HUES64 (cell line): ENCODE measurements around the gene PLA2G7.
"Not testable (repeated sequence)": the region's sequence is repeated elsewhere in the genome, so short reads cannot be mapped to it uniquely, and the experiment has no call there.

Experiments used
- H3K27ac ChIP-seq: 2 replicates; pipeline ENCODE4 v1.7.0; 2013; ENCODE audit warnings: low read depth, low read length, inconsistent platforms
- H3K27me3 ChIP-seq: 2 replicates; pipeline ENCODE4 v1.6.1; 2013; ENCODE audit warnings: mild to moderate bottlenecking, low read length; ENCODE audit not compliant: insufficient read depth
- H3K36me3 ChIP-seq: 2 replicates; pipeline ENCODE4 v1.6.1; 2013; ENCODE audit warnings: mild to moderate bottlenecking, low read length; ENCODE audit not compliant: insufficient read depth
- H3K4me1 ChIP-seq: 2 replicates; pipeline ENCODE4 v1.6.1; 2013; ENCODE audit warnings: mild to moderate bottlenecking, low read length, moderate library complexity; ENCODE audit not compliant: insufficient read depth
- H3K4me3 ChIP-seq: 2 replicates; pipeline ENCODE4 v1.5.1; 2013; ENCODE audit warnings: mild to moderate bottlenecking, low read length, moderate library complexity
- H3K9ac ChIP-seq: 2 replicates; pipeline ENCODE4 v1.6.1; 2013; ENCODE audit warnings: mild to moderate bottlenecking, low read depth, low read length
- H3K9me3 ChIP-seq: 2 replicates; pipeline ENCODE4 v1.6.1; 2013; ENCODE audit warnings: low read depth, low read length; ENCODE audit not compliant: insufficient read depth
- WGBS: fragments of 150-250, 120-280 bp; methylation state at CpG from one replicate; pipeline ENCODE4 v1.1.7; 2013; ENCODE audit warnings: missing lambda C conversion rate; 5-methylcytosine and 5-hydroxymethylcytosine counted together

The PLA2G7 gene

DNA sequence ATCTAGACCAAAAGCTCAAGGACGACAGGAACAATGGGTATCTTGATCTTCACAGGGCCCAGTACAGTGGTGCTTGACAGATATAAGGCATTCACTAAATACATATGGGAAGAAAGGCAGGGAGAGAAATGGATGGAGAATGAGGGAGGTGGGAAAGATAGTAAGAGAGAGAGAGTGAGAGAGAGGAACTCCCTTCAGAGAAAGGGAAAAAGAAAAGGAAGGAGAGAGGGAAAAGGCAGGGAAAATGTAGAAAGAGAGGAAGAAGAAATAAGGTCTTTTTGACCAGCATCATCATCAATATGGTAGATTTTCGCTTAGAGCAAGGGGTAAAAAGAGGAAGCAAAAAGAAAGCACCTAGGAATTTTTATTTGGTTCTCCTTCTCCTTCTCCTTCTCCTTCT, 10.8 kb upstream of the PLA2G7 start:
- Histone ChIP-seq H3K9me3 (no peaks in the 10 kb centered on the region), H3K4me3 (no peak overlapping the region), H3K36me3 (no peaks in the 10 kb centered on the region), H3K27me3 (no peaks in the 10 kb centered on the region), H3K9ac (no peak overlapping the region), H3K27ac (no peak overlapping the region), H3K4me1 (peaks cover 13% of the 10 kb centered on the region)
- 91% methylated on average over 2 of the region's 2 CpGs for WGBS

DNA sequence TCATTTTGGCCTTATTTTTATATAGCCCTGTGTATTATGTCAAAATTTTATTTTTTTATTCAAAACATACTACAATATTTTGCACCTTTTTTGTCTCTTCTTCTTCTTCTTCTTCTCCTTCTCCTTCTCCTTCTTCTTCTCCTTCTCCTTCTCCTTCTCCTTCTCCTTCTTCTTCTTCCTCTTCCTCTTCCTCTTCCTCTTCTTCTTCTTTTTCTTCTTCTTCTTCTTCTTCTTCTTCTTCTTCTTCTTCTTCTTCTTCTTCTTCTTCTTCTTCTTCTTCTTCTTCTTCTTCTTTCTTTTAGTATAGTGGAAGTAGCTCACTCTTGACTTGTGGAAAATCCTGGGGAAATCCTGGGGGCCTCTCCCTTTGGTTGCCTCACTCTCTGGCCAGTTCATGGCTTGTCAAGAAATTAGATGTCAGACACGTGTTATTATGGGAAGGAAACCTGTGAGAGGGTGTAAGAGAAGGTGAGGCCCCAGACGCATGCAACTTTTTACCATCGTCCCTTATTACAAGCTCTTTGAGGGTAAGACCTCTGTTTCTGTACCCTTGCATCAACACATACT, 9.1 kb upstream of the PLA2G7 start:
- peaks cover 16% of the 10 kb centered on the region for H3K4me1 ChIP-seq
- not testable (repeated sequence) for H3K9me3 ChIP-seq, H3K27me3 ChIP-seq, H3K4me3 ChIP-seq, H3K9ac ChIP-seq, H3K36me3 ChIP-seq, H3K27ac ChIP-seq
- WGBS = 93% methylated on average over 3 of the region's 3 CpGs

DNA sequence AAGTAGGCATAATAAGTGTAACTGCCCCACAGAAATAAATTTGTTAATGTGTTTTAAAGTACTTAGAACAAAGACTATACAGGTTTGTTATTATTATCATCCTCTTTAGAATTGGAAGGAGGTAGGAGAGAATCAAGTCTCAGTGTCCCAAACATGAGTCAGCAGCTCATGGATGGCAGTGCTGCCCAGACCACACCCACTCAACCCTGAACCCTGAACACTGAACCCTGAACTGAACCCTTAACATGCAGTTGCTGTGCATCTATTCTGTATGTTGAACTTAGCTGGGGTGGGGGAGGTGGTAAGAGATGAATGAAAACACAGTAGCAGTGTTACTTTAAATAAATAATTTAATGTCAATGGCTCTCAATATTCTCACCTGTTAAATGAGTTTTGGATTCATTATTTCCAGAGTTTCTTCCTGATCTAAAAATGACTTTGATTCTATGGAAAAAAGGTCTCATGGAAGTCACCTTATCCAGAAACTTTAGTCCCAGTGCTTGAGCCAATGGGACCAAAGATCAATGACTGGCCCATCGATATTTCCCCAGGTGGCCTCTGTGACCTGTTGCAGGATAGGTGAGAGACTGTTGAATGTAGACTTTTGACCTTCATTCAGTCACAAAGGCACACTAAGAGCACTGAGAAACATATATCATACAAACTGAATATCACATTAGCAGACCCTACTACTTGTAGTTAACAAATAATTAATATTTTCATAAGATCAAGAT, 8.4 kb upstream of the PLA2G7 start:
- Histone ChIP-seq H3K4me1 (peaks cover 12% of the 10 kb centered on the region), H3K27me3 (0 out of 2 replicates have a peak, but pooled peaks cover under 1% of the 10 kb centered on the region), H3K27ac (no peak overlapping the region), H3K9me3 (no peaks in the 10 kb centered on the region), H3K4me3 (no peak overlapping the region), H3K9ac (no peak overlapping the region), H3K36me3 (no peaks in the 10 kb centered on the region)
- WGBS = 88% methylated on average over 1 of the region's 1 CpG

DNA sequence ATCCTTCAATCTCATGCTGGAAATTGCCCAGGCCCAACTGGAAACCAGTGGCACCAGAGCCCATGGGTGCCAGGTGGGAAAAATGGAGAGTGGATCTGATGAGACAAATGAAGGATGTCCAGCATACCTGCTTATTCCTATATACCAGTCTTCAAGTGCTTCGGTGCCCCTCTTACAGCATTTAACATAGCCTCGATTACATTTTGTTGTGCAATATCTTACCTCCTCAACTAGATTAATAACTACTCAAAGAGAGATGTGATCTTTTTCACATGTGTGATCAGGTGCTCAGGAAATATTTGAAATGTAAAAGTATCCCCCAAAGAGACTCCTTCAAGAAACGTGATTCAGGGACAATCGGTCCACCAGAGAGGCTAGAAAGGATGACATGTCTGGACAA, 6.7 kb upstream of the PLA2G7 start:
- peaks cover 11% of the 10 kb centered on the region for H3K27me3 ChIP-seq
- H3K4me3 ChIP-seq = no peak overlapping the region
- 96% methylated on average over 4 of the region's 4 CpGs for WGBS
- H3K9me3 ChIP-seq = no peaks in the 10 kb centered on the region
- H3K27ac ChIP-seq = no peak overlapping the region
- no peak overlapping the region for H3K9ac ChIP-seq
- H3K36me3 ChIP-seq = no peaks in the 10 kb centered on the region
- H3K4me1 ChIP-seq = peaks cover 12% of the 10 kb centered on the region

DNA sequence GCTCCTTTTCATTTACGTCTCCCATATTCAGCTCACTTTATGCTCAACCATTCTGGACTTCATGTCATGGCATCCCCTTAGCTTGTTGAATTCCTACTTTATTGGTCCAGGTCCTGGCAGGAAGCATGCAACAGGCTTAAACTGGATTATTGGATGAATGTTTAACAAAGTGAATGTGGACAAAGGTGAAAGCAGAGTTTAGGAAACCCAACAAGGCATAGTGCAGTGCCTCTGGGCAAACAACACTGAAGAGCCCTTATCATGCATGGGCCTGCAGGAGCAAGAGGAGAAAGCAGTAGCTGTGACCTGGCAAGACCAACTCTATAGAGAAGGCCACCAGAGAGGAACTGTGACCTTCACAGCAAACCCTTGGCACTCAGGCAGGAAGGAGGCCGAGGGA, 6.3 kb upstream of the PLA2G7 start:
- Histone ChIP-seq H3K9ac (no peak overlapping the region), H3K36me3 (no peaks in the 10 kb centered on the region), H3K27ac (no peak overlapping the region), H3K4me3 (no peak overlapping the region), H3K4me1 (peaks cover 12% of the 10 kb centered on the region), H3K9me3 (no peaks in the 10 kb centered on the region), H3K27me3 (peaks cover 16% of the 10 kb centered on the region)
- WGBS = 97% methylated on average over 2 of the region's 2 CpGs

DNA sequence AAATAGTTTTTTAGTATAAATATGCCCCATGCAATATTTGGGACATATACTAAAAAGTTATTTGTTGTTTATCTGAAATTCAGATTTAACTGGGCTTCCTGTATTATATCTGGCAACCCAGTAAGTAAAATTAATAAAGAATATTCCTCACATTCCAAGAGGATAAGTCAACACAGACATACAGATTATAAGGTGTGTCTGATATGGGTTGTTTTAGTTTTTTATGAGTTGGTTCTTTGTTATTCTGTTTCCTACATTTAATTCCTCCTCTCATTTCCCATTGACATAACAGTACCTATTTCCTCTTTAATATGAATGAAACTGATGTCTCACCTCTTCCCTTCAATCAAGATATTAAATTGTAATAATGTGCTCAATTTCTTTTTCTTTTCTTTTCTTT, 1.7 kb upstream of the PLA2G7 start:
- Histone ChIP-seq H3K9ac (no peak overlapping the region), H3K27me3 (peaks cover 49% of the 10 kb centered on the region)

DNA sequence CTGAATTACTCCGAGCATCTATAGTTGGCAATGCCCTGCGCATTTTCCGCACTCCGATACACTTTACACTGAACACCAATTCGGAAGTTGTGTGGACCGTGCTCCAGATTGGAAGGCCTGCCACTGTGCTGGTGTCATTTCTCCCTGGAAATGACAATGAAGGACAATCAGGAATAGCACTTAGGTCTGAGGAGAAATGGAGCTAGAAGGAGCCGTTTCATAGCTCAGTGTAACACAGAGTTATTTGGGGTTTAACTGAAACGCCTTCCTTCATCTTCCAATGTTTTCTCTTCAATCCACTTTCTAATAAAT, 501 bp upstream of the PLA2G7 start:
- no peak overlapping the region for H3K27ac ChIP-seq
- no peaks in the 10 kb centered on the region for H3K9me3 ChIP-seq
- H3K4me1 ChIP-seq = peaks cover 21% of the 10 kb centered on the region
- 0 out of 2 replicates have a peak overlapping the region, but pooled peaks have one; percentile 54 for H3K9ac ChIP-seq
- peak overlapping the region; percentile 71 for H3K4me3 ChIP-seq
- 29% methylated on average over 8 of the region's 8 CpGs for WGBS
- peaks cover 49% of the 10 kb centered on the region for H3K27me3 ChIP-seq
- no peaks in the 10 kb centered on the region for H3K36me3 ChIP-seq

More for the DNA sequence above, 1.7 kb upstream of the PLA2G7 start:
- Histone ChIP-seq H3K9me3 (no peaks in the 10 kb centered on the region), H3K27ac (no peak overlapping the region), H3K4me3 (no peak overlapping the region), H3K4me1 (peaks cover 23% of the 10 kb centered on the region), H3K36me3 (no peaks in the 10 kb centered on the region)

DNA sequence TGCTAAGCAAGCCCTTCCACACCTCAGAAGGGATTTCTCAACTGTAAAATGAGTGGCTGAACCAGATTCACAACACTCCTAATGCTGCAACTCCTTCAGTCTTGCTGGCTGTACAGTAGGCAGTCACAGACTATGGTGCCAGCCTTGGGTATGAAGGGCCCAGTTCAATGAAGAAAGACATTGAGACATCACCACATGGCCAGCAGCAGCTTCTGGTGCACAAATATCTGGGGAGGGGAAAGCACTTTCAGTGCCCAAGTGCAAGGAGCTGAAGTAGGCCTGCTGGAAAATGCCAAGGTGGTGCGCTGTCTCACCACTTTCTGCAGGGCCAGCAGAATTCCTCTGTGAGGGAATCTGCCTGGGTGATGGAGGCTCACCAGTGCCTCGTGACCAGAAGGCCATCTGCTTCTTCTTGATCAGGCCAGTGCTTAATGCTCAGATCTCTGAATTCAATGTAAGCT, 1.8 kb downstream of the PLA2G7 start:
- peaks cover 46% of the 10 kb centered on the region for H3K27me3 ChIP-seq
- no peaks in the 10 kb centered on the region for H3K36me3 ChIP-seq
- WGBS = 86% methylated on average over 2 of the region's 2 CpGs
- peaks cover 11% of the 10 kb centered on the region for H3K4me1 ChIP-seq
- H3K4me3 ChIP-seq = no peak overlapping the region
- H3K27ac ChIP-seq = no peak overlapping the region
- no peak overlapping the region for H3K9ac ChIP-seq
- H3K9me3 ChIP-seq = no peaks in the 10 kb centered on the region

DNA sequence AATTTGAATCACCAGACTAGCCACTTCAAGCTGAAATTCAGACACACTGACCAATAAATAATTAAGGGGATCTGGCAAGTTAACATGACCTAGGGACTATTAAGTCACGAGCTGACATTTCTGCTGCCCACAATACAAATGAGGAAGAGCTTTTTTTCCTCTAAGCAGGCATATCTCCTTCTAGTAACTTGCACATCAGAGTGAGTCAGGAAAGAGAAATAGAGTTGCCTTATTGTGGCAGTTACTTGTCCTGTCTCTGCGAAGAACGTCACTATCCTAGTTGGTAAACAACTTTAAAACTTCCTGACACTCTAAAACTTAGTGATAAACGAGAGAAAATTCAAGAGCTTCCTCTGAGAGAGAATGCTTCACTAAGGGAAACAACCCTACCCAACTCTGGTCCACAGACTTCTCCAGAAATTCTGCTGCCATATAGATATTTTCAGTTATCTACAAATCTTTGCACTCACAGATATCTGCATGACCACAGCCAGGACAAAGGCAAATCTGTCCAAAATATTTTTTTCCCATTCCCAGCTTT, 4.2 kb downstream of the PLA2G7 start:
- H3K27ac ChIP-seq = no peak overlapping the region
- no peak overlapping the region for H3K4me3 ChIP-seq
- peaks cover 7% of the 10 kb centered on the region for H3K4me1 ChIP-seq
- no peaks in the 10 kb centered on the region for H3K36me3 ChIP-seq
- 91% methylated on average over 4 of the region's 4 CpGs for WGBS
- peaks cover 28% of the 10 kb centered on the region for H3K27me3 ChIP-seq
- H3K9ac ChIP-seq = no peak overlapping the region
- H3K9me3 ChIP-seq = no peaks in the 10 kb centered on the region

DNA sequence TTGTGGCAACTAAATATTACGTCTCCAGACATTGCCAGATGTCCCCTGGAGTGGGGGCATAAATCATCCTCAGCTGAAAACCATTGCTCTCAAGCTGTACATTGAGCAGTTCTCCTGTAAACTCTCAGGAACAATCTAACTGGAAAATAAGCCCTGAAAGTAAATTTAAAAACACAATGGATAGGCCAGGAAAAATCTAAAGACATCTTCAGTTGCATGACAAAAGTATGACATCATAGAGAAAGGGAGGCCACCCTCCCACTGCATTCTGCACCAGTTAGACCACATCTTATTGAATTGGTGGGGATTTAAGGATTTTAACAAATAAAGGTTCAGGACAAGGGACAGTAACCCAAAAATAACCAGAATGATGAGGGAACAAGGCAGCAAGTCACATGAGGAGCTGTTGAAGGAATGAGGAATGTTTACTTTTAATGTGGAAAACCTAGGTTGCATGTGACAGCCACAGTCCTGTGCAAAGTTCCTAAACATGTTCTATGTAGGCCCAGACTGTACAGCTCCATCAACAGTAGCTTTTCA, 5.3 kb downstream of the PLA2G7 start:
- Histone ChIP-seq H3K4me1 (peaks cover 3% of the 10 kb centered on the region; the same call in 1 of the 2 replicates), H3K27me3 (peaks cover 17% of the 10 kb centered on the region)
- 86% methylated on average over 1 of the region's 1 CpG for whole genome bisulfite sequencing

DNA sequence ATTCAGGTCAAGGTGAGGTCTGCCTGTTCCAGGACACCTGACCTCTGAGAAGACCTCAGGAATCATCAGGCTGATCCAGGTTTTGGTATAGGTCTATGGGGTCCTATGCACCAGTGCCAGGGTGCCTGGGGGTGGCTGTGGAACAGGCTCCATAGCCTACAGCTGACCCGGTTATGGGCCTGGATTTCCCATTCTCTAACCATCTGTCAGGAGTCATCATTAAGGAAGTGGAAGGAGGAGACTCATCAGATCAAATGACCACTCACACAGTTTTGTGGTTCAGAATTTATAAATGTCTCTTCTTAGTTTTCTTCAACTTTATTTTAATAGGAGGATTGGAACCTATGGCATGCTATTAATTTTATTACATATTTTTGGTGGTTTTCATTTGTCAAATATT, 14.8 kb downstream of the PLA2G7 start:
- Histone ChIP-seq H3K9ac (no peak overlapping the region), H3K4me3 (no peak overlapping the region)
- WGBS = 88% methylated on average over 1 of the region's 1 CpG

More for the DNA sequence above, 5.3 kb downstream of the PLA2G7 start:
- H3K9ac ChIP-seq = no peak overlapping the region
- H3K9me3 ChIP-seq = no peaks in the 10 kb centered on the region
- no peaks in the 10 kb centered on the region for H3K36me3 ChIP-seq
- no peak overlapping the region for H3K4me3 ChIP-seq
- H3K27ac ChIP-seq = no peak overlapping the region

More for the DNA sequence above, 14.8 kb downstream of the PLA2G7 start:
- H3K36me3 ChIP-seq = no peaks in the 10 kb centered on the region
- no peaks in the 10 kb centered on the region for H3K4me1 ChIP-seq
- no peak overlapping the region for H3K27ac ChIP-seq
- H3K9me3 ChIP-seq = no peaks in the 10 kb centered on the region
- H3K27me3 ChIP-seq = no peaks in the 10 kb centered on the region
